ENCODE data around the gene INPP5A.
"Not testable (repeated sequence)": the region's sequence is repeated elsewhere in the genome, so short reads cannot be mapped to it uniquely, and the experiment has no call there.

Gene INPP5A

DNA sequence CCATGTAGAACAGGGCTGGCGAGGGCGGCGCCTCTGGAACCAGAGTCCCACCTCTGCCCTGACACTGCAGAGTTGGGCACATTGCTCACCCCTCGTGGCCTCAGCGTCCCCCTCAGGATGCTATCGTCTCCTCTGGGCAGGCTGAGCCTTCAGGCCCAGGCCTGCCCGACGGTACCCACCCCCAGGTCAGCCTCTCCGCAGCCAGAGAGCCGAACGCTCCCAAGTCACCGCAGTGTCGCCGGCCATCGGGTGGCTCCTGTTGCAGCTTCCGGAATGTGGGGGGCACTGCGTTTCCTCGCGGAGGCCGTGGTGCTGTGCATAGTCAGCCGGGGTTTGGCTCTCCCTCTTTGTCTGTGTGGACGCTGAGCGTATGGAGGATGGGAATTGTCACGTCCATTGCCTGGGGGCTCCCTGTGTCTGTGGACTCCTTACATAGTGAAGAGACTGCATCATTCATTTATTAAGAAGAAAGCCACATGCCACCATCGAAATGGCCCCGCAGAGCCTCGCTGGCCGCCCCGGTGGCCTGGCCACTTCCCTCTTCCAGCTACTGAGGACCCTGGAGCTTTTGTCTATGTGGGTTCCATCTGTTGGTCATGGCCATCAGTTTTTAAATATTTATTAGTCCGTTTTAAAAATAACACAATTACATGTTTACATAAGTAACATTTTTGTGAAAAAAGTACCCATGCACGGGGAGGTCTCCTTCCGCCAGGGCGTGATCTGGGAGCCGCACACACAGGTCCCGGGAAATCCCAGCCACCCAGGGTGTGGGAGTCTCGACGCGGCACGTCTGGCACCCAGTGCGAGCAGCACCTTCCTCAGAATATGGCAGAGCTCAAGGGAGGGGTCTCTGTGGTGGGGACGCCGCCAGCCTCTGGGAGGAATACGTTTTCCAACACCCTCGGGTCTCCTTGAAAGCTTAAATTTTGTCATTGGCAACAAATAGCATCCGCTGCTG is 232.8 kb downstream of the INPP5A start:
- no peak for DNase-seq (ENCODE audit: low read depth)

DNA sequence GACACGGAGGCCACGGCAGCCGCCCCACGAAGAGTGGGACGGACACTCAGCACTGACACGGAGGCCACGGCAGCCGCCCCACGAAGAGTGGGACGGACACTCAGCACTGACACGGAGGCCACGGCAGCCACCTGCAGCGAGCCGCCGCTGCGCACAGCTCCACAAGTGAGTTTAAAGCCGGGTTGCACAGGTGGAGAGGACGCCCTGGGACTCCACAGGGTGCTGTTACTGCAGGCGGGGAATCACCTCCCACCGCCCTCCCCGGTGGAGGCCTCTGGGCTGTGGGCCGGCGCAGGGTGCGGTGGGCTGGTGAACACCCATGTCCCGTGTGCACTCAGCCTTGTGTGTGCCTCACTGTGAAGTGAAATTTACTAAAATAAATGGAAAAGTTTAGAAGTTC is 235.2 kb downstream of the INPP5A start:
- DNase-seq (ENCODE audit: low read depth): not testable (repeated sequence)

DNA sequence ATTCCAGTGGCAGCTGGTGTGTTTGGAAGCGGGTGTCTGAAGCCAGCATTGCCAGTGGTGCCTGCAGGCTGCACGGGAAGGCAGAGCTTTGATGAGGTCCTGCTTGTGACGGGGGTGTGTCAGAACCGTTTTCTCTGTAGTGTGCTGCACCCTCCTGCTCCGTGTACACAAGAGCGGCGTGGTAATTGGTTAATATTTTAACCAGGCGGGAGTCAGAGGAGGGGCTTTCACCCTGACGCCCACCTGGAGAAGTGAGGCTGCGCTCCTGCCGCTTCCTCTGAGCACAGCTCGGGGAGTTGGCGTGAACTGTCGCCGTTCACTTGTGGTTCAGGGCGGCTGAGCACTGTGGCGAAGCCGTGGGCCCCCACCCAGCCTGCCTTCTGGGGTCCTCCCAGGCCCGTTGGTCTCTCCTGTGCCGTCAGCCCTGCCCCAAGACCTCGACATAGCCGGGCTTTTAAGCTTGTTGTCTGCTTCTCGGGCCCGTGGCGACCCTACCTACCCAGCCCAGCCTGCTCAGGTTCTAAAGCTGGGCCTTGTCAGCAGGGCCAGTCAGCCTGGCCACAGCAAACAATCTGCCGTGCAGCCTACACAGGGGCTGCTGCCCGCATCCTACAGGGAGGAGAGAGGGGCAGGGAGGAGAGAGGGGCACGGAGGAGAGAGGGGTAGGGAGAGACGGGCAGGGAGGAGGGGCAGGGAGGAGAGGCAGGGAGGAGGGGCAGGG is 236.8 kb downstream of the INPP5A start:
- DNase-seq (ENCODE audit: low read depth): no peak

DNA sequence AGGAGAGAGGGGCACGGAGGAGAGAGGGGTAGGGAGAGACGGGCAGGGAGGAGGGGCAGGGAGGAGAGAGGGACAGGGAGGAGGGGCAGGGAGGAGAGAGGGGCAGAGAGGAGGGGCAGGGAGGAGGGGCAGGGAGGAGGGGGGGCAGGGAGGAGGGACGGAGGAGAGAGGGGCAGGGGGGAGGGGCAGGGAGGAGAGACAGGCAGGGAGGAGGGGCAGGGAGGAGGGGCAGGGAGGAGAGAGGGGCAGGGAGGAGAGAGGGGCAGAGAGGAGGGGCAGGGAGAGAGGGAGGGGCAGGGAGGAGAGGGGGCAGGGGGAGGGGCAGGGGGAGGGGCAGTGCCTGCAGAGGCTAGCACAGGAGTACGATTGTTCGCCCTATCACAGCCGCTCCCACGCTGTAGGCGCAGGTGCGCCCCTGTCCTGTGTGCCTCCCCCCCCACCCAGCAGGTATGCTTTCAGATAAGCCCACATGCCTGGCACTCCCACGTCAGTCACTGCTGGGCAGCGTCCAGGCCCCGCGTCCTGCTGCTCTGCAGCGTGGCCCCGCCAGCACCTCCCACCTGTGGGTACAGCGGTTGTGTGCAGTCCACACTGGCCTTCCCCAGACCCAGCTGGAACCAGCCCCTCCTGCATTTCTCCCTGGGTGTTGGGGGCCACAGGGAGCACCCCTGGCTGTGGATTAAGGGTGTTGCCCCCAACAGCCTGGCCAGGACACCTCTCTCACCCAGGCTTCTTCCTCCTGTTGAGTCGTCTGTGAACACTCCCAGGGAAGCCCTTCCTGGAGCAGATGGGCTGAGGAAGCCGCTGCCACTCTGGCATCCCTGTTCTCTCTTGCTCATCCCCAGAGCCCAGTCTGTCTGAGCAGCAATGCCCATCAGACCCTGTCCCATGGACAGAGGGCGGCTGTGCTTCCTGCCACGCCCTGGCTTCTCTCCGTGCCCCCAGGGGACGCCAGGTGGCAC is 237.6 kb downstream of the INPP5A start:
- DNase-seq (ENCODE audit: low read depth): no peak

DNA sequence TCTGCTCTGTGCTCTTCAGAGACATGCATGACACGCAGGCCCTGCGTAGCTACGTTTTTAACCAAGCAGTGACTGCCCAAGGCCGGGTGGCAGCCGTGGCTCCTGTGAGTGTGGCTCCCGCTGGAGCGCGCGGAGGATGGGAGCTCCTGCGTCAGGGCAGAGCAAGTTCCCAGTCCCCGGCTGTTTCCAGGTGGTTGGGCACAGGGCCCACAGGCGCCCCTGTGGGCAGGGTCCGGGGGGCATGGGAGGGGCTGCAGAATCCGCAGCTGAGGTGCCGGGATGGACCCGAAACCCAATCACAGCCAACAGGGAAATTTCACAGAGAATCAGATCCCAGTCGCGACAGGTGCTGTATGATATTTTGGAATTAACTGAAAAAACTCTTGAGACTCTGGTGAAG is 238.6 kb downstream of the INPP5A start:
- no peak for DNase-seq (ENCODE audit: low read depth)

DNA sequence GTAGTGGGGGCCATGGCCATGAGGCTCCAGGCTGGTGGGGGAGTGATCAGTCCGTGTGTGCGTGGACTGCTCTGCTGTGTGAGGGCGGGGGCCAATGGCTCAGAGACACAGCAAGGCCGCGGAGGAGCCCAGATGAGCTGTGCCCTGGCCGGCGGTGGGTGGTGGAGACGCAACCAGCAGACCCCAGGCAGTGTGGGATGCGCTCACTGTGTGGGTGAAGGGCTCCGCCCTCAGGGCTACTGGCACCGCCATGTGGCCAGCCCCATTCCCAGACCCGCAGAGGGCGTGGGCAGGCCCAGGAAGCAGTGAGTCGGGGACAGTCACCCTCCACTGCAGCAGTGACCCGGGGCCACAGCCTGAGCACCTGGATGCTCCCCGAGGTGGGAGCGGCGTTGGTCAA is 239.2 kb downstream of the INPP5A start:
- no peak for DNase-seq (ENCODE audit: low read depth)

DNA sequence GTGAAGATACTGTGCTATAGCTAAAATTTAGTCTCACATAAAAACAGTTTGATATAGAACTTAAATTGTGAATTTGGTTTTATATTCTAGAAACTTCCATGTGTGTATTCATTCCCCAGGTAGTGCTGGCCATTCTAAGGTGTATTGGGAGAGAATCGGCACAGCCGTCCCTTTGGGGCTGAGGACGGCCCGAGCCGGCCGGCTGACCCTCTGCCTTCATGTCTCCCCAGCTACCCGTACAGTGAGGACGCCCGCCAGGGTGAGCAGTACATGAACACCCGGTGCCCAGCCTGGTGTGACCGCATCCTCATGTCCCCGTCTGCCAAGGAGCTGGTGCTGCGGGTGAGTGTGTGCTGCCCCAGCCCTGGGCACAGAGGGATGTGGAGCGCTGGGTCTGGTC is 239.9 kb downstream of the INPP5A start:
- no peak for DNase-seq (ENCODE audit: low read depth)

DNA sequence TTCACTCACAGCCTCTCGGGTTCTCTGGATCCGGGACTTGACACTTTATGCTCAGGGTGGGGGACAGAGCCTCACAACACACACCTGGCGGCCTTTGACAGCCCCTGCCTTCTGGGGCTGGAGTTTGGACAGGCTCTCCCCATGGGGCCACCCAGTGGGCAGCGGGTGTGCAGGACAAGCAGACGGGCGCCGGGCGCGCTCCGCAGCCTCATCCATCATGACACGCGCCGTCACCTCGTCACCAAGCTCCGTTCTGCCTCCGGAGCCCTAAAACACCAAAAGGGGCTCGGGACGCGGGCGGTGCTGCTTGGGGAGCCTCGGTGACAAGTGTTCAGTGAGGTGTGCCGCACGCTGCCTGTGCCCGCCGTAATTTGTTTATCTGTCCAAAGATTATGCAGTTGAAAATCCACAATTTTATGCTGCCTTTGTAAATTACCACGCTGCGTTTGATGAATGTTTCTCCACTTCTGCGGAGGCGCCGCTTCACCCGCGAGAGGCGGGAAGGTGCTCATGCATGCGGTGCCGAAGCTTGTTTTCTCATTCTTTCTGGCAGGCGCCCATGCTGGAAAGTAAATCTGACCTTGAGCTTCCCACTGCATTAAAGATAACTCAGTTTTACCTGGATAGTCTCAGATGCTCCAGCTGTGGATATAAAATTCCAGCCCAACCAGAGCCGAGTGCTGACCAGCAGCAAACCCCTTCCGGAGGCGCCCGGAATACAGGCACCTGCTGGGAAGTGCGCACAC is 242.1 kb downstream of the INPP5A start:
- DNase-seq (ENCODE audit: low read depth): no peak

DNA sequence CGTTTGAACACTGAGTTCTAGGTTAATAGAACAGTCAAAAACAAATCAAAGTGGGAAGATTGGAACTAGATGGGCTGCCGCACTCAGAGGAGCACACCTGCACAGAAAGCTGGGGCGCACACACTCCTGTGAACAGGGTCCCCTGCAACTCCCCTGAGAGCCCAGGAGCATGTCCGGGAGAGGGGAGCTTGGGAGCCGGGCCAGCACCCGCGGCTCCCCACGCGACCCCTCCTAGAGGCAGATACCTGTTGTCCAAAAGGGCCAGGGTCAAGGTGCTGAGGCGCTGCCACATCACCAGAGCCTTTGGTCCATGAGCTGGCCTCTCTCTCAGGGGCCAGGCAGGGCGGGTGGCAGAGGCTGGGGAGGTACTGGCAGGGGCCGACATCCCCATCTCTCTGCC is 242.8 kb downstream of the INPP5A start:
- DNase-seq (ENCODE audit: low read depth): no peak

DNA sequence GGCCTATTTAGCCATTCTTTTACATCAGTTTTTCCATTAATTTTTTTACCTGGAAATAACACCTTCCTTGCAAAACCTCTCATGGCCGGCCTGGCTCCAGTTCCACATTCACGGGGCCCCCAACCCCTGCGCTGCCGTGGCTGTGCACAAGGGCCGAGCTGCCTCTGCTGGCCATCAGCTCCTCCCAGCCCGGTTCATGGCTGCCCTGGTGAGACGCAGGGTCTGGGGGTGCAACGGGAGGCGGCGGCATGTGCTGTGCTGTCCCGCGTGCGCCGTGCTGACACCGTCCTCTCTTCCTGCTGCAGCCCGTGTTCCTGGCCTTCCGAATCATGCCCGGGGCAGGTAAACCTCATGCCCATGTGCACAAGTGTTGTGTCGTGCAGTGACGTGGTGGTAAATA is 244.0 kb downstream of the INPP5A start:
- no peak for DNase-seq (ENCODE audit: low read depth)

DNA sequence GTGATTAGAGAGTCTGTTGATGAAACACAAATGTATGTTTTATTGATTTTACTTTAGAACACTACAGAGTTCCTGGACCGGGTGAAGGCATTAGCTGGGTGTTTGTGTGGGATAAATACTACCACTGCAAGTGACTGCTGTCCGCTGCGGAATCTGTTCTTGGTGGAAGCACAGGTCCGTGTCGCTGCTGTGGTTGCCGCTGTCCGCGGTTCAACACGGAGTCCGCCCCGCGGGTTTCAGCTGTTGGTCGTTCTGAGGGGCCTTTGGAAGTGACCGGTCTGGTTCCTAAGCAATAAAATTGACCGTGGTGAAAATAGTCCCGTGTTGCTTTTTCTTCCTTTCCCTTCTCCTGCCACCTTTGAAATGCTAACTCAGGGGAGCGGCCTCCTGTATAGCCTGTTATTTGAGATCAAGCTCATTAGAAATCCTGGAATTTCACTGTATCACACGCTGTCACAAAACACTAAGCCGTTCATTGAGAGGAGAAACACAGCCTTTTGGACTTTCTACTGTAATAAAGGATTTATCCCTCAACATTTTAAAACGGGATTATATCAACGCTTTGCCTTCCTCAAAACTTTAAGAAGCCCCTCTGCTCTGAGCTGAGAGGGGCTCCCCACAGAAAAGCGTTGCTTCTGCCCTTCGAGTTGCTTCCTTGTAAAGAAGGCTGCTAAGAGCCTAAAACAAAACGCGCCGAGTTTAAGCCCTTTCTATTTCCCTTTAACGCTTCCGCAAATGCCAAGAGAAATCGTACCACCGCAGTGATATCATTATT is 245.8 kb downstream of the INPP5A start:
- DNase-seq (ENCODE audit: low read depth): no peak

DNA sequence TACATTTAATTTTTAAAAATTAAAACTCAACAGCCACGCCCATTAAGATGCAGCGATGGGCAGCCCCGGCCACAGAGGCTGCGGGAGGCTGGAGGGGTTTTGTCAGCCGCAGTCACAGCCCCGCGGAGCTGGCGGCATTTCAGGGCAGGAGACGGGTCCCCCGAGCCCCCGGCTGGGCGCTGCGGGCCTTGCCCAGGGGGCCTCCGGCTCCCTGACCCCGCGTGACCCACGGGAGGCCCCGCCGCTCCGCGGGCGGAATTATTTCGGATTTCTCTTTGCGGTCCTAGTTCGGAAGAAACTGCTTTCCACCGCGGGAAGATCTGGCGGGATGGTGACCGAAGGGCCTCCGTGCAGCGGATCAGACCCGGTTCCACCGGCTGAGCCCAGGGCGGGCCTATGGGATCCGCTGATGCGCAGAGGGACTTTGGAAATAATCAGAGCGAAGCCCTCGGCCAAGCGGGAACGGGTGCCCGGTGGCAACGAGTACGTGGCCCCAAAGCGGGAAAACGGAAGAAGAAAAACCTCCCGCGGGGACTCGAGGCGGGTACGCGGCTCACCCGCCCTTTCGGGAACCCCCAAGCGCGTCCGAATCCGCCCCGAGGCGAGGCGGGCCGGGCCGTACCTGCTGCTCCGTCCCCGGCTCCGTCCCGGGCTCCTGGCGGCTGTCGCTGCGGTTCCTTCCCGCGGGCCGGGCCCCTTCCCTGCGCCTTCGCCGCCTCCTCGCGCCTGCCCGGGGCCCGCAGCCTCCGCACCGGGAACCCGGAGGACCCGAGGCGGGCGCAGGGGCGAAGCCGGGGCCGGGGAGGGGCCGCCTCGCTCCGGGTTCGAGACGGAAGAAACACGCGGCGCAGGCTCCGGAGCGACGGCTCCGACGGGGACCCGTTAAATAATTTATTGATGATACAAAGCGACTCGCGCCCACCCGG is 246.6 kb downstream of the INPP5A start:
- DNase-seq (ENCODE audit: low read depth): no peak

DNA sequence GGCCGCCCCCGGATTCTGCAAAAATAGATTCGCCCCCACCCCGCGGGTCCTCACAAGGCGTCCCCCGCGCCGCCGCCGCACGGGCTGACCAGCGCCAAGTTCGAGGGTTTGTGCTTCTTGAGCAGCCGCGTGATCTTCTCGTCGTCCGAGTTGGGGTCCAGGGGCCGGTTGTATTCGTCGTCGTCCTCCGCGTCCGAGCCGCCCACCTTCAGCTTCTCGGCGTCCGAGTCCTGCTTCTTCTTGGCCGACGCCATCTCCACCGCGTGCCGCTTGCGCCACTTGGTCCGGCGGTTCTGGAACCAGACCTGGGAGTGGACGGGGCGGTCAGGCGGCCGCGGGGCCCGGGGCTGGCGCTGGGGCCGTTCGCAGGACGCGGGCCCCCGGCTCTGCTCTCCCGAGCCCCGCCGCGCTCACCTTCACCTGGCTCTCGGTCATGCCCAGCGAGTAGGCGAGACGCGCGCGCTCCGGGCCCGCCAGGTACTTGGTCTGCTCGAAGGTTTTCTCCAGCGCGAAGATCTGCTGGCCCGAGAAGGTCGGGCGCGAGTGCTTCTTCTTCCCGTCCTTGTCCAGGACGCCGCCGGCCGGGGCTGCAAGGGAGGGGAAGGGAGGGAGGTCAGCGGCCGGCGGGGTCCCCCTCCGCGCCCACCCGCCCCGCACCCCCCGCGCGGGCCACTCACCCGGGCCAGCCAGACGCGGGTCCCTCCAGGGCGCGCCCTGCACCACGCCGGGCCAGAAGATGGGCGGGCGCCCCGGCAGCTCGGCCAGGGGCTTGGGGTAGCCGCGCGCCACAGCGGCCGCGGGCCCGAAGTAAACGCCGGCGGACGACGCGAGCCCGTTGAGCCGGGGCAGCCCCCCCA is 247.5 kb downstream of the INPP5A start:
- no peak for DNase-seq (ENCODE audit: low read depth)

DNA sequence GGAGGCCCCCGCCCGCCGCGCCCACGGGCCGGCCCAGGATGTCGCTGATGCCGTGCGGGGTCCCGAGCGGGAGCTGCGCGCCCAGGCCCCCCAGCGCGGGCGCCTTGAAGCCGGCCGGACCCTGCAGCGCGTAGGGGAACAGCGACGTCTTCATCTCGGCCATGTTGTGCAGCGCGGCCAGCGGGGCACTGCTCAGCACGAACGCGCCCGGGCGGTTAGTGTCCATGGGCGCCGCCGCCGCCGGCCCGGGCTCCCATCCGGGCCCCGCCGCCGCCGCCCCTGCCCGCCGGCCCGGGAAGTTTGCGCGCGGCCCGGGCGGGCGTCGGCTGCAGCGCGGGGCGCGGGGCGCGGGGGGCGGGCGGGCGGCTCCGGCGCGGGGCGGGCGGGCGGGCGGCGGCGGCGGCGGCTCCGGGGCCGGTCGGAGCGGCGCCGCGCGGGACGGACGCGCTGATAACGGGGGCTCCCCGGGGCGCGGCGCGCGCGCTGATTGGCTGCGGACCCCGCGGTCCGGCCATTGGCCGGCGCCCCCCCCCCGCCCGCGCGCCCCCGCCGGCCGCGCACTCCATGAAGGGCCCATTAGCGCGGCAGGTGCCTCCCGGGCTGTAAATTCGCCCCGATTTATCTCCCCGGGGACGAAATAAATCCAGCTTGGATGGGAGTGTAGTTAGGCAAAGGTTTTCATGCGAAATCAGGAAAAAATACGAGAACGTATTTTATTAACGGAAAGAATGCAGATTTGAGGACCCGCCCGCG is 248.3 kb downstream of the INPP5A start, which contains the start of gene NKX6-2:
Gene NKX6-2, minus strand, starts transcription at position 425 of the 753 bp plus-strand sequence. Its CDS starts 199 bp downstream, at position 226.
- DNase-seq (ENCODE audit: low read depth): no peak

DNA sequence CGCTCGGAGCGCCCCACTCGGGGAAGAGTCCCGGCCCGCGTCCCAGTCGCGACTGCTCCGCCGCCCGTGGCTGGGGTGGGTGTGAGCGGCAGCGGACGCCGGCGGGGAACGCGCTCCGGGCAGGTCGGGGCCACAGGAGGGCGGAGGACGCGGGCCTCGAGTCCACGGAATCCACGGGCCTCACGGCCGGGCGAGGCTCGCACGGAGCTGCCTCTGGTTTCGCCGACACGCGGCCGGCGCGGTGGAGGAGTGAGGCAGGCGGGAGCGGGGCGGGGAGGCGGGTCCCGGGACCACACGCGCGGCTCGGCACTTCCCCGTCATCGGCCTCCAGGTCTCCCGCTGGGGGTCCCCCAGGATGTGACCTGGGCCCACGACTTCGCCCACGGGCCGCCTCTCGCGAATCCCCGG is 248.9 kb downstream of the INPP5A start:
- no peak for DNase-seq (ENCODE audit: low read depth)

DNA sequence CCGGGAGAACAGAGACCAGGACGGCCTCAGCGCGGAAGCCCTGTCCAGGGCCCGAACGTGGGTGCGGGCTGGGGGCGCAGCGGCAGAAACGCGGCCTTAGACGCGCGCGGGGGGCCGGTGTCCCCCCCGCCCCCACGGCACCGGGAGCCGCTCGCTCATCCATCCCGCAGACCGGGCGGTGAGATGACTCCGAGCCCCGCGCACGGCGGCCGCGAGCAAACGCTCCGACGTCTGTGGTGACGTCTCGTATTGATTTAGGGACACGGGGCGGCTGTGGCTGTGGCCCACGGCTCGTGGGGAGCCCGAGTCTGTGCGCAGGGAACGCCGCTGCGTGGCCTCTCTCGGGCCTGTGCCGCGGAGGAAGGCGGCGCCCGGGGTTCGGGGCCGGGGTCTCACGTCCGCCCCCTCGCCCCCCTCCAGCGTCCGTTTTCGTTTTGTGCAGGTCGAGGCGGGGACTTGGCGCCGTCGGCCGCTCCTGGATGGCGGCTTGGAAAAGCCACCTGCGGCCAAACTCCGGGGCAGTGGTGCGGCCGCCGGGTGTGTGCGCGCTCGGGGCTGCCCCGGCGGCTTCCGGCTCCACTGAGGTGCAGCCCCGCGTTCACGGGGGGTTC is 249.4 kb downstream of the INPP5A start:
- no peak for DNase-seq (ENCODE audit: low read depth)

DNA sequence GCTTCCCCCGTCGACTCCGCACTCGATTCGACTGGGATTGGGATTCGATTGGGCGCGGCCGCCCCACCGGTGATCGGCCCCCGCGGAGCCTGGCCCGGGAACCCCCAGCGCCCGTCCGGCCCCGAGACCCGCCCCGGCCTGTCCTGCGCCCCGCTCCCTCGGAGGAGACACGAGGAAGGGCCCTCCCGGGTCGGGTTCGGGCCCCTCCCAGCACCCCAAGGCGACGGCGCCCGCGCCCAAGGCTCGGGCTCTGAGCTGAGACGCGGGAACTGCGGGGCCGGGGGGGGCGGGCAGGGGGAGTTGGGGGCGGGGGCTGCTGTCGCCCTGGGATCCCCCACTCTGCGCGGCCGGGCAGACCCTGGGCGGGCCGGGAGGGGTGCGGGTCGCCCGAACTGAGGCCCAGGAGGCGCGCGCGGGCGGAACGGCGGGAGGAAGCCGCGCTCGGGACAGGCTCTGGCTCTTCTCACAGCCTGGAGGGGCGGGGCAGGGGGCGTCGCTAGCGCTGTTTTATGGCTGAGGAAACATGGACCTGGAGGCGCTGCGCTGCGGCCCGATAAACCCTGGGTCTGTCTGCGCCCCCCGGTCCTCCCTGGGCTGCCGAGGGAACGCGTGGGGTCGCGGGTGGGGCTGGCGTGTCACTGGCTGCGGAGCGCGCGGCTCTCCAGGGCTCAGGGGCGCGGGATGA is 250.1 kb downstream of the INPP5A start:
- no peak for DNase-seq (ENCODE audit: low read depth)
